Nephron (organoid): Measurements from ENCODE around the gene MTMR2.

Experiments used
- H3K27ac Mint-ChIP-seq, 3 experiments: 2 replicates each; pipeline ENCODE4 v1.8.0; 2020; ENCODE audit warnings: mixed read lengths in 3 of 3, mild to moderate bottlenecking in 2 of 3, moderate library complexity in 1 of 3
- H3K27me3 Mint-ChIP-seq: 2 replicates; pipeline ENCODE4 v1.8.0; 2021; ENCODE audit warnings: low read depth, mild to moderate bottlenecking, moderate library complexity, mixed read lengths
- H3K36me3 Mint-ChIP-seq: 2 replicates; pipeline ENCODE4 v1.8.0; 2020; ENCODE audit warnings: low read depth, mixed read lengths
- H3K4me1 Mint-ChIP-seq: 2 replicates; pipeline ENCODE4 v1.8.0; 2020; ENCODE audit warnings: mixed read lengths
- H3K4me3 Mint-ChIP-seq, 3 experiments: 2 replicates each; pipeline ENCODE4 v1.8.0; 2020; ENCODE audit warnings: mild to moderate bottlenecking in 3 of 3, mixed read lengths in 3 of 3, moderate library complexity in 2 of 3
- H3K9me3 Mint-ChIP-seq: 2 replicates; pipeline ENCODE4 v1.8.0; 2020; ENCODE audit warnings: mixed read lengths
- CTCF ChIP-seq, 3 experiments: fragments of 200-600 bp; sonication (generic); IDR thresholded peaks; one replicate each; pipeline ENCODE4 v1.5.0; 2021; ENCODE audit warnings: antibody characterized with exemption in 3 of 3; ENCODE audit not compliant: unreplicated experiment in 3 of 3

MTMR2 gene

GRCh38 chr11:95904009-95904650 lies 19.8 kb downstream of the MTMR2 start:
- Mint-ChIP-seq H3K27me3 (no peaks in the 10 kb centered on the region), H3K4me1 (no peaks in the 10 kb centered on the region), H3K36me3 (peaks cover 26% of the 10 kb centered on the region), H3K27ac (no peak overlapping the region), H3K9me3 (peaks cover 4% of the 10 kb centered on the region), H3K4me3 (no peak overlapping the region)
- TF ChIP-seq CTCF (IDR thresholded peaks at IDR 0.05; ENCODE audit: unreplicated experiment in 3 of 3) = no peak

GRCh38 chr11:95898782-95899181 lies 25.1 kb downstream of the MTMR2 start:
- Mint-ChIP-seq H3K27ac (no peak overlapping the region), H3K4me1 (no peaks in the 10 kb centered on the region), H3K9me3 (no peaks in the 10 kb centered on the region), H3K27me3 (no peaks in the 10 kb centered on the region), H3K4me3 (no peak overlapping the region), H3K36me3 (peaks cover 3% of the 10 kb centered on the region)
- TF ChIP-seq CTCF (IDR thresholded peaks at IDR 0.05; ENCODE audit: unreplicated experiment in 3 of 3) = no peak

GRCh38 chr11:95897731-95898130 lies 26.2 kb downstream of the MTMR2 start:
- no peaks in the 10 kb centered on the region for H3K9me3 Mint-ChIP-seq
- no peak overlapping the region for H3K4me3 Mint-ChIP-seq
- H3K36me3 Mint-ChIP-seq = peaks cover 3% of the 10 kb centered on the region
- H3K27ac Mint-ChIP-seq = no peak overlapping the region
- no peaks in the 10 kb centered on the region for H3K4me1 Mint-ChIP-seq
- TF ChIP-seq CTCF (IDR thresholded peaks at IDR 0.05; ENCODE audit: unreplicated experiment in 3 of 3) = no peak
- H3K27me3 Mint-ChIP-seq = no peaks in the 10 kb centered on the region

GRCh38 chr11:95895815-95896214 lies 28.1 kb downstream of the MTMR2 start:
- H3K27ac Mint-ChIP-seq = peak overlapping the region in 2 of 3 experiments; percentile 34 to 62
- H3K4me3 Mint-ChIP-seq = no peak overlapping the region
- no peak for TF ChIP-seq CTCF (IDR thresholded peaks at IDR 0.05; ENCODE audit: unreplicated experiment in 3 of 3)
- H3K9me3 Mint-ChIP-seq = no peaks in the 10 kb centered on the region
- no peaks in the 10 kb centered on the region for H3K27me3 Mint-ChIP-seq
- no peaks in the 10 kb centered on the region for H3K4me1 Mint-ChIP-seq
- H3K36me3 Mint-ChIP-seq = peaks cover 3% of the 10 kb centered on the region

- no peak for TF ChIP-seq CTCF (IDR thresholded peaks at IDR 0.05; ENCODE audit: unreplicated experiment in 3 of 3)
- no peak overlapping the region for H3K4me3 Mint-ChIP-seq
- no peaks in the 10 kb centered on the region for H3K9me3 Mint-ChIP-seq
- H3K36me3 Mint-ChIP-seq = peaks cover 9% of the 10 kb centered on the region
- no peaks in the 10 kb centered on the region for H3K27me3 Mint-ChIP-seq
- H3K27ac Mint-ChIP-seq = no peak overlapping the region
- H3K4me1 Mint-ChIP-seq = no peaks in the 10 kb centered on the region
Observed at GRCh38 chr11:95892892-95893570, 30.9 kb downstream of the MTMR2 start.

- Mint-ChIP-seq H3K27ac (no peak overlapping the region), H3K36me3 (peaks cover 11% of the 10 kb centered on the region), H3K4me3 (no peak overlapping the region), H3K9me3 (no peaks in the 10 kb centered on the region), H3K27me3 (no peaks in the 10 kb centered on the region), H3K4me1 (no peaks in the 10 kb centered on the region)
- TF ChIP-seq CTCF (IDR thresholded peaks at IDR 0.05; ENCODE audit: unreplicated experiment in 3 of 3) = no peak
Observed at GRCh38 chr11:95892492-95892891, 31.4 kb downstream of the MTMR2 start.
